K562 (cell line): ENCODE data around the gene API5. TPM values are rescaled to one million over a fixed set of nuclear protein-coding genes. Genes with fewer than 3 reads are reported as not detected.
A peak's percentile ranks its signal among the peaks of the same experiment; 100 is the strongest.

Source experiments
- ATF1 ChIP-seq, 2 experiments: fragments of 450-650 bp in 1 of 2; IDR thresholded peaks; 2 replicates each; pipeline ENCODE4 v1.6.1; 2016; ENCODE audit warnings: missing compliant biosample characterization in 1 of 2, missing genetic modification characterization in 1 of 2
- CBFA2T3 ChIP-seq: fragments of 450-650 bp; IDR thresholded peaks from 2 replicates; pipeline ENCODE4 v1.6.1; 2017
- CHD2 ChIP-seq: IDR thresholded peaks from 2 replicates; pipeline ENCODE4 v1.6.1; 2011; ENCODE audit warnings: low read depth, low read length
- E2F3 ChIP-seq: fragments of 250-450 bp; sonication (Bioruptor Pico); IDR thresholded peaks from 2 replicates; pipeline ENCODE4 v1.4.0; 2020; ENCODE audit warnings: mild to moderate bottlenecking
- ESRRA ChIP-seq: fragments of 450-650 bp; IDR thresholded peaks from 2 replicates; pipeline ENCODE4 v1.6.1; 2014; ENCODE audit warnings: low read depth, mild to moderate bottlenecking, moderate library complexity, borderline replicate concordance
- FOXK1 ChIP-seq: sonication (generic); formaldehyde crosslinking; IDR thresholded peaks from 2 replicates; pipeline ENCODE4 v1.8.0; 2022; ENCODE audit warnings: missing genetic modification reagents, mild to moderate bottlenecking, borderline replicate concordance
- POLR3A ChIP-seq: IDR thresholded peaks from 2 replicates; pipeline ENCODE4 v1.6.1; 2011; ENCODE audit warnings: borderline replicate concordance, mild to moderate bottlenecking, moderate library complexity; ENCODE audit not compliant: insufficient read length, insufficient read depth; ENCODE audit errors: extremely low read depth
- PYGO2 ChIP-seq: fragments of 450-650 bp; IDR thresholded peaks from 2 replicates; pipeline ENCODE4 v1.6.1; 2016; ENCODE audit warnings: mild to moderate bottlenecking, missing genetic modification characterization, moderate library complexity, missing compliant biosample characterization
- RBM25 ChIP-seq: fragments of 200-400 bp; formaldehyde crosslinking; IDR thresholded peaks from 2 replicates; pipeline ENCODE4 v1.6.1; 2018; ENCODE audit warnings: low read length, low read depth, moderate library complexity; ENCODE audit not compliant: severe bottlenecking
- RBM39 ChIP-seq: fragments of 200-400 bp; formaldehyde crosslinking; optimal IDR thresholded peaks from 2 replicates; pipeline ENCODE3; 2018; ENCODE audit warnings: low read depth, low read length
- SAFB ChIP-seq: fragments of 200-400 bp; formaldehyde crosslinking; IDR thresholded peaks from 2 replicates; pipeline ENCODE4 v1.6.1; 2017; ENCODE audit warnings: low read depth, low read length, borderline replicate concordance
- TRIM24 ChIP-seq, 2 experiments: fragments of 450-650 bp; IDR thresholded peaks; 2 replicates each; pipeline ENCODE4 v1.6.1; 2016
- ZNF511 ChIP-seq: sonication (generic); formaldehyde crosslinking; IDR thresholded peaks from 2 replicates; pipeline ENCODE4 v1.8.0; 2022; ENCODE audit warnings: mild to moderate bottlenecking, missing genetic modification reagents
- ZNF584 ChIP-seq: fragments of 200-800 bp; sonication (Bioruptor generic); IDR thresholded peaks from 2 replicates; pipeline ENCODE4 v1.6.1; 2016; ENCODE audit warnings: low read depth, mild to moderate bottlenecking, missing genetic modification characterization, missing compliant biosample characterization
- polyA plus RNA-seq, 8 experiments: library from polyadenylated mRNA; depleted of rRNA in 4 of 8; stranded (reverse) in 5 of 8; unstranded in 3 of 8; fragments of >200 nt; fragmentation: Nextera tagmentation in 2 of 8; fragmentation: Illumina TruSeq in 1 of 8; extraction: Ambion mirVana in 2 of 8; extraction: Trizol in 1 of 8; gene quantifications; 2 replicates each; pipeline versions ENCODE4 v1.2.1 to v1.2.3, GENCODE V29; 2011 to 2014; ENCODE audit warnings: inconsistent platforms in 1 of 8, missing spikeins in 1 of 8
- total RNA-seq, 7 experiments: library from RNA; depleted of rRNA in 6 of 7; stranded (reverse); fragments of >200 nt in 6 of 7; fragmentation: Illumina TruSeq in 2 of 7; extraction: Trizol in 2 of 7; gene quantifications; 2 replicates each; pipeline versions ENCODE4 v1.2.1 to v1.2.3, GENCODE V29; 2011 to 2021; ENCODE audit warnings: low replicate concordance in 1 of 7
- TF ChIP-seq, protein P1 (sequence below), 2 experiments: IDR thresholded peaks; 2 replicates each; pipeline ENCODE4 v1.6.1; 2012; ENCODE audit warnings: improper control_type of control experiment in 2 of 2, low read depth in 2 of 2, low read length in 2 of 2, borderline replicate concordance in 1 of 2
- TF ChIP-seq, protein P2 (sequence below): fragments of 450-650 bp; formaldehyde crosslinking; IDR thresholded peaks from 2 replicates; pipeline ENCODE4 v1.4.0; 2020; ENCODE audit warnings: mild to moderate bottlenecking
- TF ChIP-seq, protein P3 (sequence below): fragments of 450-650 bp; IDR thresholded peaks from 2 replicates; pipeline ENCODE4 v1.6.1; 2018; ENCODE audit not compliant: partially characterized antibody
- TF ChIP-seq, protein P4 (sequence below), 3 experiments: fragments of 200-800 bp in 1 of 3; sonication (Bioruptor generic) in 1 of 3; sonication (generic) in 1 of 3; formaldehyde crosslinking in 1 of 3; IDR thresholded peaks; 2 replicates each; pipeline versions ENCODE4 v1.6.1 to v1.8.0; 2016 to 2022; ENCODE audit warnings: mild to moderate bottlenecking in 2 of 3, missing compliant biosample characterization in 2 of 3, missing genetic modification characterization in 2 of 3, missing genetic modification reagents in 1 of 3

The API5 gene
- total and polyA plus RNA-seq, 9 of the 15 experiments (the other 6 are each of a cell fraction or from before 2014, with no cell fraction given): 59.8 to 146 (median 123) TPM

- TF ChIP-seq, protein P1, sequence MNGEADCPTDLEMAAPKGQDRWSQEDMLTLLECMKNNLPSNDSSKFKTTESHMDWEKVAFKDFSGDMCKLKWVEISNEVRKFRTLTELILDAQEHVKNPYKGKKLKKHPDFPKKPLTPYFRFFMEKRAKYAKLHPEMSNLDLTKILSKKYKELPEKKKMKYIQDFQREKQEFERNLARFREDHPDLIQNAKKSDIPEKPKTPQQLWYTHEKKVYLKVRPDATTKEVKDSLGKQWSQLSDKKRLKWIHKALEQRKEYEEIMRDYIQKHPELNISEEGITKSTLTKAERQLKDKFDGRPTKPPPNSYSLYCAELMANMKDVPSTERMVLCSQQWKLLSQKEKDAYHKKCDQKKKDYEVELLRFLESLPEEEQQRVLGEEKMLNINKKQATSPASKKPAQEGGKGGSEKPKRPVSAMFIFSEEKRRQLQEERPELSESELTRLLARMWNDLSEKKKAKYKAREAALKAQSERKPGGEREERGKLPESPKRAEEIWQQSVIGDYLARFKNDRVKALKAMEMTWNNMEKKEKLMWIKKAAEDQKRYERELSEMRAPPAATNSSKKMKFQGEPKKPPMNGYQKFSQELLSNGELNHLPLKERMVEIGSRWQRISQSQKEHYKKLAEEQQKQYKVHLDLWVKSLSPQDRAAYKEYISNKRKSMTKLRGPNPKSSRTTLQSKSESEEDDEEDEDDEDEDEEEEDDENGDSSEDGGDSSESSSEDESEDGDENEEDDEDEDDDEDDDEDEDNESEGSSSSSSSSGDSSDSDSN (IDR thresholded peaks at IDR 0.05; ENCODE audit: borderline replicate concordance in 1 of 2, low read depth in 2 of 2, low read length in 2 of 2): 0 out of 4 replicates have a peak, but pooled peaks of 1 of the 2 experiments have one; percentile 20
- TF ChIP-seq RBM39 (no peak), PYGO2 (tag) (no peak), TRIM24 (IDR thresholded peaks at IDR 0.05) (no peak; a peak in 1 of 4 replicates), FOXK1 (CRISPR knock-in tag) (0 out of 2 replicates have a peak, but pooled peaks have one; percentile 50), CHD2 (no peak), RBM25 (no peak), CBFA2T3 (no peak), ATF1 (CRISPR knock-in tag; IDR thresholded peaks at IDR 0.05) (no peak), ATF1 (tag; IDR thresholded peaks at IDR 0.05) (peak; percentile 61; the same call in 1 of the 2 replicates), ZNF511 (CRISPR knock-in tag) (peak; percentile 73), E2F3 (no peak), SAFB (no peak), ESRRA (peak; percentile 31; the same call in 1 of the 2 replicates), POLR3A (no peak), ZNF584 (no peak)
- TF ChIP-seq, protein P2, sequence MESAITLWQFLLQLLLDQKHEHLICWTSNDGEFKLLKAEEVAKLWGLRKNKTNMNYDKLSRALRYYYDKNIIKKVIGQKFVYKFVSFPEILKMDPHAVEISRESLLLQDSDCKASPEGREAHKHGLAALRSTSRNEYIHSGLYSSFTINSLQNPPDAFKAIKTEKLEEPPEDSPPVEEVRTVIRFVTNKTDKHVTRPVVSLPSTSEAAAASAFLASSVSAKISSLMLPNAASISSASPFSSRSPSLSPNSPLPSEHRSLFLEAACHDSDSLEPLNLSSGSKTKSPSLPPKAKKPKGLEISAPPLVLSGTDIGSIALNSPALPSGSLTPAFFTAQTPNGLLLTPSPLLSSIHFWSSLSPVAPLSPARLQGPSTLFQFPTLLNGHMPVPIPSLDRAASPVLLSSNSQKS (CRISPR knock-in tag): no peak
- TF ChIP-seq, protein P3, sequence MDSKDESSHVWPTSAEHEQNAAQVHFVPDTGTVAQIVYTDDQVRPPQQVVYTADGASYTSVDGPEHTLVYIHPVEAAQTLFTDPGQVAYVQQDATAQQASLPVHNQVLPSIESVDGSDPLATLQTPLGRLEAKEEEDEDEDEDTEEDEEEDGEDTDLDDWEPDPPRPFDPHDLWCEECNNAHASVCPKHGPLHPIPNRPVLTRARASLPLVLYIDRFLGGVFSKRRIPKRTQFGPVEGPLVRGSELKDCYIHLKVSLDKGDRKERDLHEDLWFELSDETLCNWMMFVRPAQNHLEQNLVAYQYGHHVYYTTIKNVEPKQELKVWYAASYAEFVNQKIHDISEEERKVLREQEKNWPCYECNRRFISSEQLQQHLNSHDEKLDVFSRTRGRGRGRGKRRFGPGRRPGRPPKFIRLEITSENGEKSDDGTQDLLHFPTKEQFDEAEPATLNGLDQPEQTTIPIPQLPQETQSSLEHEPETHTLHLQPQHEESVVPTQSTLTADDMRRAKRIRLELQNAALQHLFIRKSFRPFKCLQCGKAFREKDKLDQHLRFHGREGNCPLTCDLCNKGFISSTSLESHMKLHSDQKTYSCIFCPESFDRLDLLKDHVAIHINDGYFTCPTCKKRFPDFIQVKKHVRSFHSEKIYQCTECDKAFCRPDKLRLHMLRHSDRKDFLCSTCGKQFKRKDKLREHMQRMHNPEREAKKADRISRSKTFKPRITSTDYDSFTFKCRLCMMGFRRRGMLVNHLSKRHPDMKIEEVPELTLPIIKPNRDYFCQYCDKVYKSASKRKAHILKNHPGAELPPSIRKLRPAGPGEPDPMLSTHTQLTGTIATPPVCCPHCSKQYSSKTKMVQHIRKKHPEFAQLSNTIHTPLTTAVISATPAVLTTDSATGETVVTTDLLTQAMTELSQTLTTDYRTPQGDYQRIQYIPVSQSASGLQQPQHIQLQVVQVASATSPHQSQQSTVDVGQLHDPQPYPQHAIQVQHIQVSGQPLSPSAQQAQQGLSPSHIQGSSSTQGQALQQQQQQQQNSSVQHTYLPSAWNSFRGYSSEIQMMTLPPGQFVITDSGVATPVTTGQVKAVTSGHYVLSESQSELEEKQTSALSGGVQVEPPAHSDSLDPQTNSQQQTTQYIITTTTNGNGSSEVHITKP: no peak
- TF ChIP-seq, protein P4, sequence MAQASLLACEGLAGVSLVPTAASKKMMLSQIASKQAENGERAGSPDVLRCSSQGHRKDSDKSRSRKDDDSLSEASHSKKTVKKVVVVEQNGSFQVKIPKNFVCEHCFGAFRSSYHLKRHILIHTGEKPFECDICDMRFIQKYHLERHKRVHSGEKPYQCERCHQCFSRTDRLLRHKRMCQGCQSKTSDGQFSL (CRISPR knock-in tag; IDR thresholded peaks at IDR 0.05): peak; percentile 94
- TF ChIP-seq, protein P4 (tag; IDR thresholded peaks at IDR 0.05): no peak; a peak in 1 of 4 replicates
Observed at GRCh38 chr11:43358801-43359421, 47.1 kb downstream of the API5 start, which contains the start of gene TTC17 (continued).
